Measurements from ENCODE around the gene TUNAR.
"Not testable (repeated sequence)": the region's sequence is repeated elsewhere in the genome, so short reads cannot be mapped to it uniquely, and the experiment has no call there.

The TUNAR gene

DNA sequence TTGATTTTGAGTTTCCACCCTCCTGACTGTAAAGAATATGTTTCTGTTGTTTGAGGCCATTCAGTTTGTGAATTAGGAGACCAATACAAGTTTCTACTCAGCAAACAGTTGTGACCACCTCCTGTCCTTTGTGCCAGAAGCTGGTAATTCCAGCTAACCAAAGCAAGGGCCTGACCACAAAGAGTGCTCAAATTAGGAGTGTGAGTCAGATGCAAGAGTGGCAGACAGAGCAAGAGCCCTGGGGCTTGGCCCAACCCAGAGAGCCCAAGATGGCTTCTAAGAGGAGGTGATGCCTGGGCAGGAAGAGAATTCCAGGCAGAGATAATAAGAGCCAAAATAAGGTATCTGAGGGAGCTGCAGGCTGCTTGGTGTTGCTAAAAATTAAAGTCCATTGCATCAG is 84.8 kb downstream of the TUNAR start:
- TF ChIP-seq, protein P1, sequence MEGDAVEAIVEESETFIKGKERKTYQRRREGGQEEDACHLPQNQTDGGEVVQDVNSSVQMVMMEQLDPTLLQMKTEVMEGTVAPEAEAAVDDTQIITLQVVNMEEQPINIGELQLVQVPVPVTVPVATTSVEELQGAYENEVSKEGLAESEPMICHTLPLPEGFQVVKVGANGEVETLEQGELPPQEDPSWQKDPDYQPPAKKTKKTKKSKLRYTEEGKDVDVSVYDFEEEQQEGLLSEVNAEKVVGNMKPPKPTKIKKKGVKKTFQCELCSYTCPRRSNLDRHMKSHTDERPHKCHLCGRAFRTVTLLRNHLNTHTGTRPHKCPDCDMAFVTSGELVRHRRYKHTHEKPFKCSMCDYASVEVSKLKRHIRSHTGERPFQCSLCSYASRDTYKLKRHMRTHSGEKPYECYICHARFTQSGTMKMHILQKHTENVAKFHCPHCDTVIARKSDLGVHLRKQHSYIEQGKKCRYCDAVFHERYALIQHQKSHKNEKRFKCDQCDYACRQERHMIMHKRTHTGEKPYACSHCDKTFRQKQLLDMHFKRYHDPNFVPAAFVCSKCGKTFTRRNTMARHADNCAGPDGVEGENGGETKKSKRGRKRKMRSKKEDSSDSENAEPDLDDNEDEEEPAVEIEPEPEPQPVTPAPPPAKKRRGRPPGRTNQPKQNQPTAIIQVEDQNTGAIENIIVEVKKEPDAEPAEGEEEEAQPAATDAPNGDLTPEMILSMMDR (IDR thresholded peaks at IDR 0.05; ENCODE audit: extremely low read depth, missing control alignments) = no peak
- no peak for DNase-seq (ENCODE audit: low spot score)

DNA sequence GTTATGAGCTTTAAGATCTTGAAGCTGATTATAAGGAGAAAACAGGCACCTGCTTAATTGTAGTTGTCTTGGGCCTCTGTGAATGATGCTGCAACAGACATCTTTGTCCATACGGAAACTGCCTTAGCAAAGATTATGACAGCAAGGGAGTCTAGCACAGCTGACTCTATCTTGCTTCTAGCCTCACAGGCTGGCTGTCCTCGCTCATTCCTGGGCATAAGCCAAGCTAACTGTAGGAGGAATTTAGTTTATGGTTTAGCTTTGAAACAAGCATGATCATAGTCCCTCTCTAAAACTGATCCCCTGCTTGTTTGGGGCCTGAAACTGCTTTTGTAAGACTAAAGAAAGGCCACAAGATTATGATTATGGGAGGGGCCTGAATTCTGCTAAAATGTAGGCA is 88.3 kb downstream of the TUNAR start:
- no peak for DNase-seq (ENCODE audit: low spot score)
- TF ChIP-seq, protein P1 (IDR thresholded peaks at IDR 0.05; ENCODE audit: extremely low read depth, missing control alignments) = no peak

DNA sequence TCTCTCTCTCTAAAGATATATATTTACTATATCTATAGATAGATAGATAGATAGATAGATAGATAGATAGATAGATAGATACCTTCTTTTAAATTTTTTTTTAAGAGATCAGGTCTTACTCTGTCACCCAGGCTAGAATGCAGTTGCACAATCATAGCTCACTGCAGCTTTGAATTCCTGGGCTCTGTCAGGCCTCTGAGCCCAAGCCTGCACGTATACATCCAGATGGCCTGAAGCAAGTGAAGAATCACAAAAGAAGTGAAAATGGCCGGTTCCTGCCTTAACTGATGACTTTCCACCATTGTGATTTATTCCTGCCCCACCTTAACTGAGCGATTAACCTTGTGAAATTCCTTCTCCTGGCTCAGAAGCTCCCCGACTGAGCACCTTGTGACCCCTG is 91.4 kb downstream of the TUNAR start:
- not testable (repeated sequence) for DNase-seq (ENCODE audit: low spot score)

All from GM20000 (cell line).